ENCODE data around the gene CSRP3.

GRCh38 chr11:19239039-19239438 is 37.3 kb upstream of the CSRP3 start:
- no peak for TF ChIP-seq CTCF (IDR thresholded peaks at IDR 0.05 in 2 of 3, conservative IDR thresholded peaks at IDR 0.05 in 1 of 3; ENCODE audit: insufficient read depth in 2 of 3, low read depth in 1 of 3, low read length in 3 of 3)
- TF ChIP-seq ESRRA (IDR thresholded peaks at IDR 0.05; ENCODE audit: borderline replicate concordance, low read depth): no peak
- no peak for TF ChIP-seq KDM1A (IDR thresholded peaks at IDR 0.05)
- TF ChIP-seq ZNF764 (CRISPR knock-in tag; IDR thresholded peaks at IDR 0.05; ENCODE audit: low read depth): no peak
- no peak for TF ChIP-seq MXI1 (IDR thresholded peaks at IDR 0.05; ENCODE audit: low read depth, low read length)
- no peak for TF ChIP-seq TEAD1 (CRISPR knock-in tag; IDR thresholded peaks at IDR 0.05)
- TF ChIP-seq CHD2 (IDR thresholded peaks at IDR 0.05; ENCODE audit: low read depth, low read length): no peak
- no peak for TF ChIP-seq PCBP1 (IDR thresholded peaks at IDR 0.05; ENCODE audit: low read depth, low read length, poor library complexity, severe bottlenecking)
- no peak for TF ChIP-seq ZNF76 (CRISPR knock-in tag; IDR thresholded peaks at IDR 0.05; ENCODE audit: borderline replicate concordance)
- no peak for TF ChIP-seq FIP1L1 (IDR thresholded peaks at IDR 0.05; ENCODE audit: low read depth, low read length, poor library complexity, severe bottlenecking)
- no peak for TF ChIP-seq POLR2A (conservative IDR thresholded peaks at IDR 0.05)
